ENCODE results near the gene MEGF6. TPM values are rescaled to one million over a fixed set of nuclear protein-coding genes. Genes with fewer than 3 reads are reported as not detected.

The MEGF6 gene
- polyA plus RNA-seq, 1 donor (not counting 4 experiments of a cell fraction or from before 2014, with no cell fraction given) = 0.24 TPM

- H3K9ac ChIP-seq (ENCODE audit: control insufficient read depth, extremely low read depth, insufficient read depth, low read length) = no peak overlapping the region
- H2AFZ ChIP-seq (ENCODE audit: control insufficient read depth, low read length) = no peak overlapping the region
- no peaks in the 10 kb centered on the region for H3K9me3 ChIP-seq (ENCODE audit: control insufficient read depth, low read depth, low read length)
- H4K20me1 ChIP-seq (ENCODE audit: control insufficient read depth, extremely low read depth, insufficient read depth, low read length) = no peaks in the 10 kb centered on the region
- no peak for TF ChIP-seq EZH2 (IDR thresholded peaks at IDR 0.05; ENCODE audit: low read length)
- TF ChIP-seq, protein P1, sequence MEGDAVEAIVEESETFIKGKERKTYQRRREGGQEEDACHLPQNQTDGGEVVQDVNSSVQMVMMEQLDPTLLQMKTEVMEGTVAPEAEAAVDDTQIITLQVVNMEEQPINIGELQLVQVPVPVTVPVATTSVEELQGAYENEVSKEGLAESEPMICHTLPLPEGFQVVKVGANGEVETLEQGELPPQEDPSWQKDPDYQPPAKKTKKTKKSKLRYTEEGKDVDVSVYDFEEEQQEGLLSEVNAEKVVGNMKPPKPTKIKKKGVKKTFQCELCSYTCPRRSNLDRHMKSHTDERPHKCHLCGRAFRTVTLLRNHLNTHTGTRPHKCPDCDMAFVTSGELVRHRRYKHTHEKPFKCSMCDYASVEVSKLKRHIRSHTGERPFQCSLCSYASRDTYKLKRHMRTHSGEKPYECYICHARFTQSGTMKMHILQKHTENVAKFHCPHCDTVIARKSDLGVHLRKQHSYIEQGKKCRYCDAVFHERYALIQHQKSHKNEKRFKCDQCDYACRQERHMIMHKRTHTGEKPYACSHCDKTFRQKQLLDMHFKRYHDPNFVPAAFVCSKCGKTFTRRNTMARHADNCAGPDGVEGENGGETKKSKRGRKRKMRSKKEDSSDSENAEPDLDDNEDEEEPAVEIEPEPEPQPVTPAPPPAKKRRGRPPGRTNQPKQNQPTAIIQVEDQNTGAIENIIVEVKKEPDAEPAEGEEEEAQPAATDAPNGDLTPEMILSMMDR (optimal IDR thresholded peaks at IDR 0.05 in 1 of 3, IDR thresholded peaks at IDR 0.05 in 1 of 3, conservative IDR thresholded peaks at IDR 0.05 in 1 of 3; ENCODE audit: extremely low read depth in 1 of 3, insufficient read depth in 2 of 3, low read length in 3 of 3) = no peak
- dilution Hi-C loops (cut with MboI; ENCODE audit: extremely low pct_ligation_motif_present, low sequenced_read_pairs) = loop anchor here (25.0 kb wide), 1 partner anchor 97 kb away; no protein-coding TSS in a partner anchor
- FAIRE-seq (no peak), DNase-seq (ENCODE audit: low read depth, low spot score) (no peak)
- no peak overlapping the region for H3K27ac ChIP-seq (ENCODE audit: control insufficient read depth, insufficient read depth, low read length)
- no peaks in the 10 kb centered on the region for H3K9me1 ChIP-seq (ENCODE audit: control insufficient read depth, extremely low read depth, insufficient read depth, low read length)
- H3K79me2 ChIP-seq (ENCODE audit: control insufficient read depth, insufficient read depth, low read length) = no peaks in the 10 kb centered on the region
- peaks cover 23 to 27% of the 10 kb centered on the region in 2 experiments for H3K36me3 ChIP-seq (ENCODE audit: control insufficient read depth in 2 of 2, extremely low read depth in 1 of 2, insufficient read depth in 2 of 2, low read length in 2 of 2)
- H3K27me3 ChIP-seq (ENCODE audit: control insufficient read depth, extremely low read depth, insufficient read depth, low read length) = no peaks in the 10 kb centered on the region
- H3K4me2 ChIP-seq (ENCODE audit: control insufficient read depth, extremely low read depth, insufficient read depth, low read depth, low read length) = no peak overlapping the region
- H3K4me3 ChIP-seq (ENCODE audit: control insufficient read depth in 2 of 3, extremely low read depth in 1 of 3, insufficient read depth in 2 of 3, low read depth in 1 of 3, low read length in 3 of 3) = no peak overlapping the region
- H3K4me1 ChIP-seq (ENCODE audit: control insufficient read depth, extremely low read depth, insufficient read depth, low read length) = no peaks in the 10 kb centered on the region
These were observed 22.9 kb upstream of the MEGF6 start for GRCh38 chr1:3634059-3634800.

GRCh38 chr1:3633344-3634058 is 22.2 kb upstream of the MEGF6 start:
- no peaks in the 10 kb centered on the region for H4K20me1 ChIP-seq (ENCODE audit: control insufficient read depth, extremely low read depth, insufficient read depth, low read length)
- H3K27me3 ChIP-seq (ENCODE audit: control insufficient read depth, extremely low read depth, insufficient read depth, low read length) = no peaks in the 10 kb centered on the region
- H3K9me1 ChIP-seq (ENCODE audit: control insufficient read depth, extremely low read depth, insufficient read depth, low read length) = no peaks in the 10 kb centered on the region
- no peak overlapping the region for H3K4me2 ChIP-seq (ENCODE audit: control insufficient read depth, extremely low read depth, insufficient read depth, low read depth, low read length)
- H3K4me3 ChIP-seq (ENCODE audit: control insufficient read depth in 2 of 3, extremely low read depth in 1 of 3, insufficient read depth in 2 of 3, low read depth in 1 of 3, low read length in 3 of 3) = no peak overlapping the region
- no peak for DNase-seq (ENCODE audit: low read depth, low spot score)
- peaks cover 21 to 25% of the 10 kb centered on the region in 2 experiments for H3K36me3 ChIP-seq (ENCODE audit: control insufficient read depth in 2 of 2, extremely low read depth in 1 of 2, insufficient read depth in 2 of 2, low read length in 2 of 2)
- dilution Hi-C loops (cut with MboI; ENCODE audit: extremely low pct_ligation_motif_present, low sequenced_read_pairs) = loop anchor here (25.0 kb wide), 1 partner anchor 96 kb away; no protein-coding TSS in a partner anchor
- no peak overlapping the region for H3K27ac ChIP-seq (ENCODE audit: control insufficient read depth, insufficient read depth, low read length)
- no peak overlapping the region for H2AFZ ChIP-seq (ENCODE audit: control insufficient read depth, low read length)
- H3K4me1 ChIP-seq (ENCODE audit: control insufficient read depth, extremely low read depth, insufficient read depth, low read length) = no peaks in the 10 kb centered on the region
- H3K79me2 ChIP-seq (ENCODE audit: control insufficient read depth, insufficient read depth, low read length) = no peaks in the 10 kb centered on the region
- FAIRE-seq = no peak
- TF ChIP-seq EZH2 (IDR thresholded peaks at IDR 0.05; ENCODE audit: low read length) = no peak
- TF ChIP-seq, protein P1 (optimal IDR thresholded peaks at IDR 0.05 in 1 of 3, IDR thresholded peaks at IDR 0.05 in 1 of 3, conservative IDR thresholded peaks at IDR 0.05 in 1 of 3; ENCODE audit: extremely low read depth in 1 of 3, insufficient read depth in 2 of 3, low read length in 3 of 3) = no peak
- no peak overlapping the region for H3K9ac ChIP-seq (ENCODE audit: control insufficient read depth, extremely low read depth, insufficient read depth, low read length)
- no peaks in the 10 kb centered on the region for H3K9me3 ChIP-seq (ENCODE audit: control insufficient read depth, low read depth, low read length)
